OCI-M2 (cell line): Measurements from ENCODE around the gene SCN1A.
"Not testable (repeated sequence)": the region's sequence is repeated elsewhere in the genome, so short reads cannot be mapped to it uniquely, and the experiment has no call there.

Source experiments
- DNase-seq: peaks from one replicate; lab custom pipeline; 2025; ENCODE audit not compliant: unreplicated experiment; lab: John Stamatoyannopoulos, UW

SCN1A gene

GRCh38 chr2:166127217-166128155 lies at the start of gene SCN1A:
TSS of gene SCN1A (minus strand) at chr2:166128020. CDS start at chr2:166073621, 54,399 bp downstream.
- no peak for DNase-seq

- DNase-seq = no peak
Observed at GRCh38 chr2:166173263-166173662, 45.4 kb upstream of the SCN1A start.

- no peak for DNase-seq
Observed at GRCh38 chr2:166171216-166171615, 43.4 kb upstream of the SCN1A start.

- no peak for DNase-seq
Observed at GRCh38 chr2:166170356-166170755, 42.5 kb upstream of the SCN1A start.

GRCh38 chr2:166167449-166167848 lies 39.6 kb upstream of the SCN1A start:
- no peak for DNase-seq

- no peak for DNase-seq
Observed at GRCh38 chr2:166163775-166164174, 36.0 kb upstream of the SCN1A start.

- no peak for DNase-seq
Observed at GRCh38 chr2:166158546-166158945, 30.7 kb upstream of the SCN1A start.

- DNase-seq = no peak
Observed at GRCh38 chr2:166157578-166157977, 29.8 kb upstream of the SCN1A start.

GRCh38 chr2:166156985-166157490 lies 29.2 kb upstream of the SCN1A start:
- no peak for DNase-seq

- no peak for DNase-seq
Observed at GRCh38 chr2:166155589-166155988, 27.8 kb upstream of the SCN1A start.

GRCh38 chr2:166154685-166155338 lies 27.0 kb upstream of the SCN1A start:
- no peak for DNase-seq

- no peak for DNase-seq
Observed at GRCh38 chr2:166152064-166152463, 24.2 kb upstream of the SCN1A start.

GRCh38 chr2:166148500-166149400 lies 20.9 kb upstream of the SCN1A start:
- DNase-seq = no peak

- no peak for DNase-seq
Observed at GRCh38 chr2:166147883-166148282, 20.1 kb upstream of the SCN1A start.

- DNase-seq = no peak
Observed at GRCh38 chr2:166144071-166144470, 16.3 kb upstream of the SCN1A start.

- DNase-seq = no peak
Observed at GRCh38 chr2:166140932-166141331, 13.1 kb upstream of the SCN1A start.

- DNase-seq = no peak
Observed at GRCh38 chr2:166140475-166140874, 12.7 kb upstream of the SCN1A start.

GRCh38 chr2:166139479-166139878 lies 11.7 kb upstream of the SCN1A start:
- not testable (repeated sequence) for DNase-seq

GRCh38 chr2:166138667-166139066 lies 10.8 kb upstream of the SCN1A start:
- DNase-seq = no peak

GRCh38 chr2:166138144-166138543 lies 10.3 kb upstream of the SCN1A start:
- DNase-seq = no peak

- DNase-seq = no peak
Observed at GRCh38 chr2:166137331-166137730, 9.5 kb upstream of the SCN1A start.
